Stimulated activated naive CD8-positive, alpha-beta T cell treated with anti-CD3 and anti-CD28 coated beads, Interleukin-15, amount 100 ng/mL, for 72 hours (primary cell): ENCODE data around the gene WASF3.

Experiments
- ATAC-seq: fragments of 150-1000 bp; cut with Tn5 transposase; 2 replicates; pipeline ENCODE4 v1.10.0; 2021; ENCODE audit warnings: mild to moderate bottlenecking, moderate library complexity
- DNase-seq, 2 donors: peaks; one replicate each; pipeline ENCODE4 v3.0.0; 2021 to 2022
- H3K27ac Mint-ChIP-seq, 2 donors: one replicate each; pipeline ENCODE4 v1.8.0; 2022; ENCODE audit warnings: mild to moderate bottlenecking in 2 of 2, mixed read lengths in 2 of 2, moderate library complexity in 2 of 2
- H3K27me3 Mint-ChIP-seq: one replicate; pipeline ENCODE4 v1.8.0; 2022; ENCODE audit warnings: mixed read lengths
- H3K4me1 Mint-ChIP-seq: one replicate; pipeline ENCODE4 v1.8.0; 2022; ENCODE audit warnings: mild to moderate bottlenecking, mixed read lengths
- H3K4me3 Mint-ChIP-seq, 2 donors: one replicate each; pipeline ENCODE4 v1.8.0; 2022; ENCODE audit warnings: mild to moderate bottlenecking in 2 of 2, mixed read lengths in 2 of 2, moderate library complexity in 1 of 2
- H3K9me3 Mint-ChIP-seq, 2 donors: one replicate each; pipeline ENCODE4 v1.8.0; 2022; ENCODE audit warnings: mixed read lengths in 2 of 2

The WASF3 gene

DNA sequence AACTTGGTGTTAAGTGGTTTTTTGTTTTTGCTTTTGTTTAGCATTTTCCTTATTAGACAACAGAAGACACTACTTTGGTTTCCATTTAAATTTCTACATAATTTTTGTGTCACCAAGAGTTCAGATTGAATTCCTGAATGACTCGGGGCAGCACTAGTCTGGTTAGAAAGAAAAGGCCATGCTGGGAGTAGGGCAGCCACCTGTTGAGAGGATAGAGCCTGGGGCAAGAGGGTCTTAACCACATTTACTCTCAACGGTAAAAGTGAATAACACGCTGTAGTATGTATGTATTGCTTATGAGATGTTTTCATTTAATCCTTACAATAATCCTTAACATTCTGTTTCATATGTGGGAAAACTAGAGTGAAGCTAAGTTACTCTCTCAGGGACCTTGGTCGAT lies 131.5 kb downstream of the WASF3 start:
- DNase-seq, result no peak
- no peak overlapping the region for H3K4me3 Mint-ChIP-seq
- H3K9me3 Mint-ChIP-seq, result peaks cover 8 to 22% of the 10 kb centered on the region in 2 donors
- no peaks in the 10 kb centered on the region for H3K27me3 Mint-ChIP-seq
- no peaks in the 10 kb centered on the region for H3K4me1 Mint-ChIP-seq
- no peak for ATAC-seq
- no peak overlapping the region for H3K27ac Mint-ChIP-seq

DNA sequence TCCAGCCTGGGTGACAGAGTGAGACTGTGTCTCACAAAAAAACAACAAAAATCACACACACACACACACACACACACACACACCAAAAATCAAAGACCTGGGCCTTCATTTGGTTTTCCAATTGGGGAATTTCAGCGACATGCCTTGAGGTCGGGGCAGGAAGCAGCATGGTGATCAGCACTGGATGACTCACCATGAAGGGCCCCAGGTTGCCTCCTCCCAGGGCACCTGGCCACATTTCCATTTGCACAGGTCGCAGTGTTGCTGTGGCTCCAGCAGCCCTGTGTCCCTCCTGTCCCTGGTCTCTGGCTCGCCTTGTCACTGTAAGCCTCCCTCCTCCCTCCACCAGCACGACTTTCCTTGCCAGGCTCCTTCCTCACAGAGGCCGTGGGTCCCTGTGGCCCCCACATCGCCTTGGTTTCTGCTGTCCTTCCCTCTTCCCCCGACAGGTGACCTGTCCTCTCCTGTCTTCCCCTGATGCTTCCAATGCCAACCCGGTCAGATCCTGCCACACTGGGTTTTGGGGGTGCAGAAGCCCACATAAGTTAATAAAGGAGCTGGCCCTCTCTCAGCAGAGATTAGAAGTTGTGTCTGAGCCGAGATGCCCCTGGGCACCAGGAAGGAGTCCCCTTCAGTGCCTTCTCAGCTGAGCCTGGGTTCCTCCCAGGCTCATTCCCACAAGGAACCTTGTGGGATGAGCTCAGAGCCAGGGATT lies 136.4 kb downstream of the WASF3 start:
- ATAC-seq (no peak), DNase-seq (no peak)
- Mint-ChIP-seq H3K27ac (peak overlapping the region in 1 of 2 donors; percentile 83), H3K9me3 (peaks cover 8 to 22% of the 10 kb centered on the region in 2 donors), H3K4me3 (no peak overlapping the region), H3K4me1 (peaks cover 7% of the 10 kb centered on the region), H3K27me3 (peaks cover 16% of the 10 kb centered on the region)

DNA sequence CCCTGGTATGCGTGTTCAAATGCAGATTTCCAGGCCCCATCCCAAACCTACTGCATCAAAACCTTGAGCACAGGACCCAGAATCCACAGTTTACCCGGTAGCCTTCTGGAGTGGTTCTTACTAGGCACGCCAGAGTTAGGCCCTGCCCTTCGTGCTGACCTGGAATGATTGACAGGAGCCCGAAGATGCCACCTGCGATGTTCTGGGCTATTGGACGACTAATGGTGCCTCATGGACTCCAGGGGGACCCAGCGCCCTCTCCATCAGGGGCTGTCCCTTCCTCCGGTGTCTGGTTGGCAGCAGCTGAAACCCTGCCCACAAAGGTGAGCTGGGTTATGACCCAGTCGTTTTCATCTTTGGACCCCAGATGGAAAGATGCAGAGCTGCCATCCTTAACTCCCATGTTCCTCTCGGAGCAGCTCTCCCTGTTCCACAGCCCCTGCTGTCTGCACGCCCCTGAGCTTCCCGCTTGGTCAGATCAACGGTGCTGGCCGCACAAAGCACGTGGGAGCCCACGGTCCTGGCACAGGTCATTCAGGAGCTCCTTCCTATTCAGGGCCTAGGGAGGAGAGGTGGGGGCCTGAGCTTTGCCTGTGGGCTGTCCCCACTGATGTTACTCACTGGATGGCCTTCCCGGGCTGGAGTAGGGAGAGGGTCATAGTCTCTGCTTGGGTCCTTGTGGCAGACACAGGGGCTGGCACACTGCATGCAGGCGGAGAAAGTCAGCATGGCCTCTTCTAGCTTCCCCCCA lies 137.3 kb downstream of the WASF3 start:
- H3K27me3 Mint-ChIP-seq, result peaks cover 16% of the 10 kb centered on the region
- peaks cover 5 to 18% of the 10 kb centered on the region in 2 donors for H3K9me3 Mint-ChIP-seq
- ATAC-seq (no peak), DNase-seq (no peak)
- H3K4me1 Mint-ChIP-seq, result peaks cover 9% of the 10 kb centered on the region
- H3K27ac Mint-ChIP-seq, result no peak overlapping the region
- H3K4me3 Mint-ChIP-seq, result no peak overlapping the region

DNA sequence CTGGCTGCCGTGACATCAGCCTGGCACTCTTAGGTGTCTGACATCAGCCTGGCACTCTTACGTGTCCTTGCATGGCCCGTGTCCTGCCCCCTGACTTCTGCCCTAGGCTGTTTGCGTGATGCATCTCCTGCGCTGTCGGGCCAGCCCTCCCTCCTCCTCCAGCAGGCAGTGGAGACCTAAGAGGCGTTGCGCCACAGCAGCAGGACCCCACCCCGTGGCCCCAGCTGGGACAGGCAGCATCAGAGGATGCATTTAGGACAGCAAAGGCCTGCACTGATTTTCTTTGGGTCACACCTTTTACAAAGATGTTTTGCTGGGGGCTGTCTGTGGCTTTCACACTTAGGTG lies 137.8 kb downstream of the WASF3 start:
- Mint-ChIP-seq H3K4me1 (peaks cover 9% of the 10 kb centered on the region), H3K9me3 (peaks cover 0 to 12% of the 10 kb centered on the region in 2 donors), H3K27ac (no peak overlapping the region), H3K27me3 (peaks cover 16% of the 10 kb centered on the region), H3K4me3 (no peak overlapping the region)
- ATAC-seq (no peak), DNase-seq (no peak)

DNA sequence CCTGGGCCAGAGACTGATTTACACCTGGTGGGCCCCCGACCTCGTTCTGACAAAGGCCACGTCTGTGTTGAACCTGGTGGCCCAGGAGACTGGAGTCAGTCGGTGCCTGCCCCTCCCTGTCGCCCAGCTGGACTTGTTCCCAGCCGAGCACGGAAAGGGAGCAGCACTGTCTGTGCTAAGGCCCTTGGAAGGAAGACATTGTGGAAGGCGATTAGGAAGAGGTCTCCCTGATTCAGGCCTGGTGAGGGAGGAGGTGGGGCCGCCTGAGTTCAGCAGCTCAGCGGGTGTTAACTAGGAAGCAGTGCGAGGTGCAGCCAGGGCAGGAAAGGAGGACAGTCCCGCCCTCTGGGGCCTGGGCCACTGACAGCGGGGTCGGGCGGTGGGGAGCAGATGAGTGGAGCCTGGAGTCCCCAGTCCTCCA lies 138.4 kb downstream of the WASF3 start:
- H3K27me3 Mint-ChIP-seq, result peaks cover 16% of the 10 kb centered on the region
- peak overlapping the region in 1 of 2 donors; percentile 48 for H3K27ac Mint-ChIP-seq
- H3K9me3 Mint-ChIP-seq, result peaks cover 0 to 10% of the 10 kb centered on the region in 2 donors
- no peak overlapping the region for H3K4me3 Mint-ChIP-seq
- ATAC-seq (no peak), DNase-seq (no peak)
- peaks cover 9% of the 10 kb centered on the region for H3K4me1 Mint-ChIP-seq

DNA sequence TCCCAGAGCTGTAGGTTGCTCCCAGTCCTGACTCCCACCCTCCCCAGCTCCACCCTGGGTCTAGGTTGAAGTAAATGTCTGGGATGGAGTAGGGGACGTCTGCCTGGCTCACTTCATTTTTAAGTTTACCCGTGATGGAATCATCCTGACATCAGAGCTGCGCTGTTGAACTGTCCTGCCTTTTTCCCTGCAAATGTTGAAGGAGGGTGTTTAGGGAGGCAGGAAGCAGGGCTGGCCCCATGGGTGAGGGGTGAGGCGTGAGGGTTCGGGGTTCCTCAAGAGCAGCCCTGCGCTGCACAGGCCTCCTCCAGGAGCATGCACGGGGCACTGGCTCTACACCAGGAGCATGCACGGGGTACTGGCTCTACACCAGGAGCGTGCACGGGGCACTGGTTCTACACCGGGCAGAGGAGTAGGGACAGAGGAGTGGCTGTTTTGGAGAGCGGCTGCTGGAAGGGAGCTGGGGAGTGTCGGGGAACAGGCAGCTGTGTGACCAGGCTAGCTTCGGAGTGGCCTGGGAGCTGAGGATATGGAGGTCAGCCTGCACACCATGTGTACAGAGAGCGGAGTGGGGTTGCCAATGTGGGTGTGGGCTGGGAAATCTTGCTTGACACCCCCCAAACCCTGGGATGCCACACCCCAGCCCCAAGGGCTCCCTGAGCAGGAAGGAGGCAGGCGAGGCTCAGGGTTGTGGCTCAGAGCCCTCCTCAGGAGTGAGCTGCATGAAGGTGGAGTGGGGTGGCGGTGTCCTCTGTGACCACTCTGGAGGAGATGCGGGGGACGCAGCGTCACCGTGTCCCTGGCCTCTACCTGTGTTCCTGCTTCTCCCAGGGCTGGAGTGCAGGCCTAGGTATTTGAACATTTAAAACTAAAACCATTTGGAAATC lies 139.8 kb downstream of the WASF3 start:
- Mint-ChIP-seq H3K9me3 (no peaks in the 10 kb centered on the region), H3K27ac (peak overlapping the region in 1 of 2 donors; percentile 34), H3K4me1 (peaks cover 9% of the 10 kb centered on the region), H3K4me3 (no peak overlapping the region), H3K27me3 (peaks cover 16% of the 10 kb centered on the region)
- no peak for DNase-seq
- peak; percentile 44 for ATAC-seq

DNA sequence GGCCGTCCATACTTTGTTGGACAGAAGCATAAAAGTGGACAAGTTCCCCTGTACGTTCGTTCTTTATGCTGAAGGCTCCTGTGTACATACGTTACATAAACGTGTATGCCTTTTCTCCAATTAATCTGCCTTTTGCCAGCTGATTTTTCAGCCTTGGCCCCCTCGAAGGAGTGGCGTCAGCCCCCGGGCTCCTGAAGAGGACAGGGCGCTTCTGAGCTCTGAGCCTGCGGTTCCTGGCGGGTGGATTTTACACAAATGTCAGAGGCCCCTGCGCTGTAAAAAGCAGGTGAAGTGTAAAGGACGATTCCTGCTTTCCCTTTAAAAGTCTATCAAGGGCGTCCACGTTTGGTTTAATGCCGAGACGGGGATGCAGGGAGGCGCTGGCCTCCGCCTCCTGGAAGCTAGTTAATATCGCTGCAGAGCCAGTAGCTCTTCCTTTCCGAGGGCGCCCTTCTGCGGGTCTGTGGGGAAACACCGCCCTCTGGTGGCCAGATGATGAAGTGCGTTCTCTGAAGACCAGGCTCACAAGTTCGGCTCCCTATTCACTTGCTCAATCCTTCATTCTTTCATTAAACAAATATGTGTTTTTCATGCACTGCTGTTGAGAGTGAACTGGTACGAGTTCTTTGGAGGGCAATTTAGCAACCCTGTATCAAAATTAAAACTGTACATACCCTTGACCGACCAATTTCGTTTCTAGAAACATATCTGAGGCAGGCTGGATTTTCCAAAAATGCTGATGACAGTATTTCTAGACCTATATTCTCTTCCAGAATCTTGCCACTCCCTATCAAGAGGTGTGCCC lies 141.1 kb downstream of the WASF3 start:
- Mint-ChIP-seq H3K4me3 (no peak overlapping the region), H3K27me3 (peaks cover 16% of the 10 kb centered on the region), H3K4me1 (peaks cover 9% of the 10 kb centered on the region), H3K9me3 (no peaks in the 10 kb centered on the region), H3K27ac (no peak overlapping the region)
- peak; percentile 75 for ATAC-seq
- peak; percentile 76 to 77 for DNase-seq

DNA sequence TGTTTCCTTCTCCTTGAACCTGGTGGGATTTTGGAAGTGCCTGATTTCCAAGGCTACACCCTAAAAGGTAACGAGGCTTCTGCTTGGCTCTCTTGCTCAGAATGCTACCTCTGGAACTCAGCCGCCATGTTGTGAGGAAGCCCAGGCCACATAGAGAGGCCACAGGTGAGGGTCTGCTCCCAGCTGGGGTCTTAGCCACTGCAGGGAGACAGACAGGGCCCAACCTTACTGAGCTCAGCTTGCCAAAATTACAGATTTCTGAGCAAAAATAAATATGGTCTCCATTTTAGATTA lies 141.7 kb downstream of the WASF3 start:
- Mint-ChIP-seq H3K4me1 (peaks cover 9% of the 10 kb centered on the region), H3K9me3 (no peaks in the 10 kb centered on the region), H3K27ac (no peak overlapping the region), H3K27me3 (peaks cover 16% of the 10 kb centered on the region), H3K4me3 (no peak overlapping the region)
- ATAC-seq (no peak), DNase-seq (no peak)

DNA sequence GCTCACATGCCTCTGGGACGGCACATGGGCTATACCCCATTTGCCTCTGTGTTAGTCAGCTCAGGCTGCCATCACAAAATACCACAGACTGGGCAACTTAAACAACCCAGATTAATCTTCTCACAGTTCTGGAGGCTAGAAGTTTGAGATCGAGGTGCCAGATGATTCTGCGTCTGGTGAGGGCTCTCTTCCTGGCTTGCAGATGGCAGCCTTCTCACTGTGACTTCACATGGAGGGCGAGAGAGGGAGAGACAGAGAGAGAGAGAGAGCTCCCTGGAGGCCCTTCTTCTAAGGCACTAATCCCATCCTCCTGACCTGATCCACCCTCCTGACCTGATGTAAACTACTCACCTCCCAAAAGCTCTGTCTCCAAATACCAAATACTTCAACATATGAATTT lies 148.1 kb downstream of the WASF3 start:
- H3K9me3 Mint-ChIP-seq, result no peaks in the 10 kb centered on the region
- no peak for DNase-seq
- ATAC-seq, result no peak
- H3K4me1 Mint-ChIP-seq, result peaks cover 2% of the 10 kb centered on the region
- no peaks in the 10 kb centered on the region for H3K27me3 Mint-ChIP-seq
- no peak overlapping the region for H3K4me3 Mint-ChIP-seq
- H3K27ac Mint-ChIP-seq, result no peak overlapping the region

DNA sequence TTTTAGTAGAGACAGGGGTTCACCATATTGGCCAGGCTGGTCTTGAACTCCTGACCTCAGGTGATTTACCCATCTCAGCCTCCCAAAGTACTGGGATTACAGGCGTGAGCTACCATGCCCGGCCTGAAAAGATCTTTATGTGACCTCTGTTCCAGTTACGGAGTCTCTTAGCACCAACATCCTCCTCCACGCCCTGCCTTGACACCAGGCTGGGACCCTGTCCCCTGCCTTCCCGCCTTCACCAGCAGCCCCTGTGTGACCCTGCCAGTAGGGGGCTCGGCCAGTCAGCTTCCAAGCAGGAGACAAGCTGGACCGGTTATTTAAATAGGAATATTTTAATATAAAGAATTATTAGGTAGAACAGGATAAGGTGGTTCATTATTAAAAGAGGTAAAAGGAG lies 148.9 kb downstream of the WASF3 start:
- Mint-ChIP-seq H3K27me3 (no peaks in the 10 kb centered on the region), H3K4me1 (peaks cover 10% of the 10 kb centered on the region), H3K4me3 (no peak overlapping the region), H3K9me3 (no peaks in the 10 kb centered on the region), H3K27ac (no peak overlapping the region)
- no peak for ATAC-seq
- no peak for DNase-seq

DNA sequence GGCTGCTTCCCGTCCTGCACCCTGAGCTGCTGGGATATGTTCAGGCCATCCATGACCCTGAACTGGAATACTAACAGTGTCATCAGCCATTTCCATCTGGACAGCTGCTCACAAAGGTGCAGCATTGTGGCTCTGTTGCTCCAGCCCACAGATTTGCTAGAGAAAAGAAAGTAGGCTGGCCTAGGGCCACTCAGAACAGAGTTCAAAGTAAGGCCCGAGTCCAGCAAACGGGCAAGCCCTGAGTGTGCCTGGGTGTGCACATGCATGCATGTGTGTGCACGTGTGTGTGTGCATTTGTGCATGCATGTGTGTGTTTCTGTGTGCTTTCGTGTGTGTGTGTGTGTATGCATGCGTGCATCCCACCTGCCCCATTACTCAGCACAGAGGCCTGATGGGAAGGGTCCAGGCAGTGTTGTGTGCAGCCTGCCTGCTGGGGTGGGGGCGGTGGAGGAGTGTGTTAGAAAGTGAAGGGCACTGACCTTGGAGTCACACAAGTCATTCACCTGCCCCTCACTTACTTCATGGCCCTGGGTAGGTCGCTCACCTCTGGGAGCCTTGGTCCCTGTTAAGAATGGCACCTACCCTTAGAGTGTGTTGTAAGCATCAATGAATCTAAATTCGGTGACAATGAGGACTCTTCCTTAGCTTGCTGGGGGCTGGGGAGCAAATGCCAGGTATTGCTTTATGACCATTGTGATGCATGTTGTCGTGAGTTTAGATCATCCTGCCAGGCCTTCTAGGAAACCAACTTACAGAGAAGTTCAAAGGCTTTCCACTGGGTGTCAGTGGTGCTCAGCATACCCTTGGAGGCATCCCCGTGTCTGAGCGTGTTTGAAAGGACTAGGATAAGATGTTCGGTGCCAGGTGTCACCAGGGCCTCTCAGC lies 149.9 kb downstream of the WASF3 start:
- ATAC-seq, result peak; percentile 86

DNA sequence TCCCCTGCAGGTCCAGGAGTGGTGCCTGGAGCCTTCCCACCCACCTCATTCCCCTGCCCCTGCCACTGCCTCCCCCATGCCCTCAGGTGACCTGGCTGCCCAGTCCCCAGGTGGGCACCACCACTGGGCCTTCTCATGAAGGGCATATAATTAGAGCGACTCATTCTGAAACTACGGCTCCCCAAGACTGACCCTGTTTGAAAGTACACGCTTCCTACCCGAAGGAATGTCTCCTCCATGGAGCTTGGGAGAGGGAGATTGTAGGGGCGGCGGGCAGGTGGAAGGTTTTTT lies 150.5 kb downstream of the WASF3 start:
- no peaks in the 10 kb centered on the region for H3K27me3 Mint-ChIP-seq
- DNase-seq (no peak), ATAC-seq (no peak)
- peaks cover 5% of the 10 kb centered on the region in 2 donors for H3K9me3 Mint-ChIP-seq
- peaks cover 10% of the 10 kb centered on the region for H3K4me1 Mint-ChIP-seq
- H3K27ac Mint-ChIP-seq, result no peak overlapping the region
- no peak overlapping the region for H3K4me3 Mint-ChIP-seq

More for the DNA sequence above, 149.9 kb downstream of the WASF3 start:
- no peaks in the 10 kb centered on the region for H3K27me3 Mint-ChIP-seq
- no peaks in the 10 kb centered on the region for H3K9me3 Mint-ChIP-seq
- H3K4me1 Mint-ChIP-seq, result peaks cover 10% of the 10 kb centered on the region
- peak; percentile 30 to 45 for DNase-seq
- H3K4me3 Mint-ChIP-seq, result no peak overlapping the region
- H3K27ac Mint-ChIP-seq, result no peak overlapping the region

DNA sequence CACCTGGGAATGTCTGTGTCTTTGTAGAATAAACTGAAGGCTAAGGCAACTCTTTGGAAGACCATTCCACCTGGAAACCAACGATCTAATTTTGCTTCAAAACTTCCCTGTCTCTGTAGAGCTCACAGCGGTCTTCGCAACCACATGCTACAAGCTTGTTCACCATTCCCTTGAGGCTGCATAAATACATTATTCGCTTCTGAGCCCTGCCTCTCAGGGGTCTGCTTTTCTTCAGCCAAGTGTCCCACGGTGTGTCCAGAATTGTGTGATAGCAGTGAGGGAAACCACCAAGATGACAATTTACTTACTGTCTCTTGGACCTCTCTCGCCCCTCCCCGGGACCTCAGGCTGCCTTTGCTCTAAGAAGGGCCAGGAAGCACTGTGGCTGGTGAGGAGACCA lies 152.0 kb downstream of the WASF3 start:
- Mint-ChIP-seq H3K4me1 (peaks cover 10% of the 10 kb centered on the region), H3K27me3 (no peaks in the 10 kb centered on the region), H3K9me3 (peaks cover 7 to 9% of the 10 kb centered on the region in 2 donors), H3K27ac (no peak overlapping the region), H3K4me3 (no peak overlapping the region)
- ATAC-seq (no peak), DNase-seq (no peak)

DNA sequence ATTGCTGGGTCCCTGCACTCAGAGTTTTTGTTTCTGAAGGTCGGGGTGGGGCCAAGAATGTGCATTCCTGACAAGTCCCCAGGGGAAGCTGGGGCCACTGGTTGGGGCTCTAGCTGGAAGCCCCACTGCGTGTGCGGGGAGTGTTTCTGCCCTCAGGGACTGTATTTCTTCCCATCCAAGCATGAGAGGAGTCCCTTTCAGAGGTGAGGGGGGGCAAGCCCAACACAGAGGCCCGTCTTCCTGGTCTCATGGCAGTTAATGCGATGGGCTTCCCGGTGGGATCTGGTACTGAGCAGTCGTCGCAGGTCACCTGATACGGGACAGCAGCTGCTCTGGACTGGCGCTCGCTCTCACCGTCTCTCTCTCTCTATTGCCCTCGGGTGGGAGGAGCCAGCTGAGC lies 152.7 kb downstream of the WASF3 start:
- Mint-ChIP-seq H3K27me3 (no peaks in the 10 kb centered on the region), H3K4me1 (peaks cover 10% of the 10 kb centered on the region), H3K27ac (no peak overlapping the region), H3K9me3 (peaks cover 7 to 9% of the 10 kb centered on the region in 2 donors), H3K4me3 (no peak overlapping the region)
- DNase-seq (no peak), ATAC-seq (no peak)
